HS-5 (cell line): ENCODE data around the gene MRPS2.

Experiments used
- DNase-seq: peaks from one replicate; pipeline ENCODE4 v3.0.0-alpha.2; 2012; ENCODE audit warnings: low read depth

MRPS2 gene

DNA sequence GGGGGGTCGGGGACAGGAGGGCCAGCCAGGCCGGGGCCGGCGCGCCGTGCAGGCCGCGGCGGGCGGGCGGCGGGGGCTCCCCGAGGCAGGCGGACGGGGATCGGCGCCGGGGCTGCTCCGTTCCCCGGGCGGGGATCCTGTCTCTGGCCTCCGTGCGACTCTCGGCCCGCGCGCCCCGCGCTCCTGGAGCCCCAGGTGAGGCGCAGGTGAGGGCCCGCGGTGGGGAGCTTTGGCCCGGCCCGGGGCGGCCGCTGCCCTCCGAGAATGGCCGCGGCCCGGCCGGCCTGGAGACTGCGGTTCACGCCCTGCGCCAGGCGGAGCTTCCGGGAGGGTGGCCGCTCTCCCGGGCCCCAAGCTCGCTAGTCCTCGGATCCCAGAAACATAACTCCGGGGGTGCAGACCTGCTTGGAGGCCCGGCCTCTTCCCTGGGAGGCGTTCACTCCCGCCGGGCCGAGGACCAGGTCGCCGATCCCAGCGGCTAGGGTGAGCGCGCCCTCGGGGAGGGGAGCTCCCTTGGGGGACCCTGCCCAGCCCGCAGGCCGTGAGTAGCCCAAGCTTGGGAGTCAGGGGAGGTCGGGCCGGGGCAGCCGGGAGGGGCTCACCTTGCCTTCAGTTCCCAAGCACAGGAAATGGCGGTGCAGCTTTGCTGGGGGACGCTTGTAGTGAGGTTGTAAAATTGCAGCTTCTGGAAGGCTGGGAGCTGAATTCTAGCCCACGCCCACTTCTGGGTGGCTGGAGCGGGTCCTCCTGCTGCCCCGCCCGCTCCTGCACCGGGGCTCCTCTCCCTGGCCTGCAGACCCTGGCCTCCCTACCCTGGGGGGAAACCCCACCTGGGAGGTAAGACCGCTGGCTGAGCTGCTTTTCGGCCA is 20.2 kb upstream of the MRPS2 start:
- no peak for DNase-seq

DNA sequence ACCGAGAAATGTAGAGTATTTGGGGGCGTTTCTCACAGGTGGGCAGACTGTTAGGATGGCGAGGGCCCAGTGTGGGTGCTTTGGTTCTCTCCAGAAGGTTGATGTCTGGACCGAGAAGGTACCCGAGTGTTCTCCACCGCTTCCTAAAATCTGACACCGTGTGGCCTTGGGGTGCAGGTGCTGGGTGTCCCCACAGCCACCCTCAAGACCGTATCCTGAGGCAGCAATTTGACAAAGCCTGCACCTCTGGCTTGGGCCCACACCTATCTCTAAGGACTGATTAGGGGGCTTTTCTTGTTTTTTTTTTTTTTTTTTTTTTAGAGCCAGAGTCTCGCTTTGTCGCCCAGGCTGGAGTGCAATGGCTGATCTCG is 19.6 kb upstream of the MRPS2 start:
- DNase-seq, result no peak

DNA sequence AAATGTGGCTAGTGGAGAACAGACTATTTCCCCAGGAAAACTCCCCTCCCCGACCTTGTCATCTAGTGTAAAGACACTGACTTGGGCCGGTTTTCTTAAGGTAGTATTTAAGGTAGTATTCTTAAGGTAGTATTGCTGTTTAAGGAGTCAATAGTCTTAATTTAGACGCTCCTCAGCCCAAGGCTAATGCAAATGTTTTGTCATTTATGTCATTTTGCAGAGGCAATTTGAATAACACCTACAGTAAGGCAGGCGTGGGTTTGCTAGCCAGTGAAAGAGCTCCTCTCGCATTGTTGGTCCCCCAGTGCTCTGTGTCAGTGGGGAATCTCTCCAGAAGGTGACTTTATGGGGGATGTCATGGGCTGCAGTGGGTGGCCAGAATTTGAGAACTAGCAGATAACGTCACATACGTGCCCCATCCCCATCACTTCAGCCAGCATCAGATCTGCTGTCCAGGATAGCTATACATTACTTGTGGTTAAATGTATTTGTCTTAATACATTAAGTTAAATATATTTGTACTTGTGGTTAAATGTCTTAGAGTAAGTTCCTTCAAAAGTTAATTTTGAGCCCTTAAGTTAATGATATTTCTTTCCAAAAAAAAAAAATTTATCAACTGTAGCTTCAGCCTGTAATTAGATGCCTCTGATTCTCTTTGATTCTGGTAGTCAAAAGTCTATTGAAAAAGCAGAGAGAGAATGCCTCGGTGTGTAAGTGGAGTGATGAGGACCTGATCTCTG is 18.3 kb upstream of the MRPS2 start:
- DNase-seq, result no peak

DNA sequence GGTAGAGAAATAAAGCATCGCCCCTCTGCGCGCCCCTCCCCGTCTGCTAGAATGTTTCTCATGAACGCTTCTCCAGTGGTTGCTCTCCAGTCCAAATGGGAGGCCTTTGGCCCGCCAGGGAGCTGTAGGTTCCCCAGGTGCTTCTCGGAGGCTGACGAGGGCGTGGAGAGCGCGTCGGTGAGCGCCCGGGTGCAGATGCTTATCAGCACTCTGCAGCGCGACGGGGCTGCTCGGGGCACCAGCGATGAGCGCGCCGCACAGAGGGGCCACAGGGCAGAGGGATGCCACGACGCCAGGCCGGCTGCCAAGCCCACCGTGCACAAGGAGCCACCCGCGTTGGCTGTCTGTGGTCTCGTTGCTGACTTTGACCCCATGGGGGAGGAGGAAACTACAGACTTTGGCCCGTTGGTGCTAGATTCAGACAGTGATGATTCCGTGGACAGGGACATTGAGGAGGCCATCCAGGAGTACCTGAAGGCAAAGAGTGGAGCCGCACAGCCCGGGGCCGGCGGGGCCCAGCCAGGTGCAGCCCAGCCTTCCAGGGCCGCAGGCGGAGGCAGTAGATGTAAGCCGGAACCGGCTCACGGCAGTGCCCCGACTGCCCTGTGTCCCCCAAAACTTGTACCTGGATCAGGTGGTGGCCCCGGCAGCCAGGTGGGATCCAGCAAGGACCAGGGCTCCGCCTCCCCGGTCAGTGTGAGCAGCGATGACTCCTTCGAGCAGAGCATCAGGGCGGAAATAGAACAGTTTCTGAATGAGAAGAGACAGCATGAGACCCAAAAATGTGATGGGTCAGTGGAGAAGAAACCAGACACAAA is 15.8 kb upstream of the MRPS2 start:
- DNase-seq, result no peak

DNA sequence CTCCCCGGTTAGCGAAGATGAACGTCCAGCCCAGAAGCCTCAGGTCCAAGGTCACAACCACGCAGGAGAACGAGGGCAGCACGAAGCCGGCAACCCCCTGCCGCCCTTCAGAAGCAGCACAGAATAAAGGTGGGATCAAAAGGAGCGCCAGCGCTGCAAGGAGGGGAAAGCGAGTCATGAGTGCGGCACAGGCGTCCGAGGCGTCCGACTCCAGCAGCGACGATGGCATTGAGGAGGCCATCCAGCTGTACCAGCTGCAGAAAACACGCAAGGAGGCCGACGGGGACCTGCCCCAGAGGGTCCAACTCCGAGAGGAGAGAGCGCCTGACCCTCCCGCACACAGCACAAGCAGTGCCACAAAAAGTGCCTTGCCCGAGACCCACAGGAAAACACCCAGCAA is 15.1 kb upstream of the MRPS2 start:
- DNase-seq, result no peak

DNA sequence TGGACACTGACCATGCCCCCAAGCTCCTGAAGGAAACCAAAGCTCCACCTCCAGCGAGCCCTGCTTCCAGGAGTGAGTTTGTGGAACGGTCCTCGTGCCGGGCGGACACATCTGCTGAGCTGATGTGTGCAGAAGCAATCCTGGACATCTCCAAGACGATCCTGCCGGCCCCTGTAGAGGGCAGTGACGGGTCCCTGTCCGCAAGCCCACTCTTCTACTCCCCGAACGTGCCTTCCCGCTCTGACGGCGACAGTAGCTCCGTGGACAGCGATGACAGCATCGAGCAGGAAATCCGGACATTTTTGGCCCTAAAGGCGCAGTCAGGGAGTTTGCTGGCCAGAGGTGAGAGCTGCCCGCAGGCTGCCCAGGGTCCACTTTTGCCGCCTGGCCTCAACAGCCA is 14.7 kb upstream of the MRPS2 start:
- DNase-seq, result no peak

DNA sequence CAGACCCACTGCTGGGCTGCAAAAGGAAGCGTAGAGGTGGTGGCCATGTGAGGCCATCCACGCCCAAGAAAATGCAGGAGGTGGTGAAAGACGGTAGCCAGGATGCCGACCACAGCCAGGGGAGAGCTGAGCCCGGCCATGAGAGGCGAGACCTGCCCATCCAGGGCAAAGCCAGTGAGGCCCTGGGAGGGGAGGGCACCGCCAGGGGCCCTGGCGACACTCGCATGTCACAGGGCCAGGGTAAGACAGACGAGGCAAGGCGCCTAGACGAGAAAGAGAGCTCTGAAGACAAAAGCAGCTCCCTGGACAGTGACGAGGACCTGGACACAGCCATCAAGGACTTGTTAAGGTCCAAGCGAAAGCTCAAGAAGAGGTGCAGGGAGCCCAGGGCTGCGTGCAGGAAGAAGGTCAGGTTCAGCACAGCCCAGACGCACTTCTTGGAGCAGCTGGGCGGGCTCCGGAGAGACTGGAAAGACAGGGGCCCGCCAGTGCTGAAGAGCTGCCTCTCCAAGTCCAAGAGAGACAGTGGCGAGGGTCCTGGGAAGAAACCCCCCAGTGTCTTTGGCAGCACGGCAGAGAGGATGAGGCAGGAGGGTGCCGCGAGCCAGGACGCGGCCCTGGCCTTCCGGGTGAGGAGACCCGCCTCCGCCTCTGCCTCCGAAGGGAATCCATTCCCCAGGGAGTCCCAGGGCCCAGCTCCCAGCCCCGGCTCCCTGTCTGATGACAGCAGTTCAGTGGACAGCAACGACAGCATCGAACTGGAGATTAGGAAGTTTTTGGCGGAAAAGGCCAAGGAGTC is 14.0 kb upstream of the MRPS2 start:
- no peak for DNase-seq

DNA sequence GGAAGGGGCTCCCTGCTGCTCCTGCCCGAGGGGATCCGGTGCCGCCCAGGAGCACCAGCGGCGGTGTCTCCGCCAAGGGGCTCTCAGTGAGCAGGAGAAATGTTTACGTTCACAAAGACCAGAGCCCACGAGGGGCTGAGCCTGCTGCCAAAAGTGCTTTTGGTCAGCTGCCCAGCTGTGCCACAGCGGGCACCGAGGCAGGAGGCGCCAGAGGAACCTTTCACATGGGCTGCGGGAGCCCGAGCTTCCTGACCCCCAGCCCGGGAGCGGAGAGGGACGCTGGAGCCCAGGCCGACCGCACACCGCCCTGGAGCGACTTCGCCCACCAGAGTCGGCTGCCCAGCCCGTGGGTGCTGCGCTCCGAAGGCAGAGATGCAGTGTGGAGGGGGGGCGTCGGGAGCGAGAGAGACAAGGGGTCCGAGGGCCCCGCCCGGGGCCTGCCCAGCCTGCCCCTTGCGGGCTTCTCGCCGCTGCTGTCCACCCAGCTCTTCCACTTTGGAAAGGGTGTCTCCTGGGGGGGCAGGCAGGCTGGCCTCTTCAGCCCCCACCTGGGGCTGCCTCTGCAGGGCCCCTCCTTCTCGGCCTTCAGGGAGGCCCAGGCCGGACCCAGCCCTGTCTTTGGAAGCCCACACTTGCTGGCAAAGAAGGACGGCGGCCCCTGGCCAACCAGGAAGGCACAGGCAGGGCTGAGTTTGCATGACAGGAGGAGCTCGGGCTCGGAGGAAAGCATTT is 13.0 kb upstream of the MRPS2 start:
- no peak for DNase-seq

DNA sequence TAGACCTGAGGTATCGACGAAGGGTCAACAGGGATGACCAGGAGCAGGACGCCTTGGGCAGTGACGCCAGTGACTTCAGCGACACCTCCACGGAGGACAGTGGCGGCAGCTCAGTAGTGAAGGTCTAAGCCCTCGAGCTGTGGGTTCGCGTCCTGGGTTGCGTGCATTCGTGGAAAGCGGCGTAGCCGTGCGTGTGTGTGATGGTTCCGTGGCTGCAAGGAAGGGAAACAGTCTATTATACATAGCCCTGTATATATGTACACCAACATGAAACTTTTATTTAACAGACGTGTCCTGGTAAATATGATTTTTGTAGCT is 12.5 kb upstream of the MRPS2 start:
- DNase-seq, result no peak

DNA sequence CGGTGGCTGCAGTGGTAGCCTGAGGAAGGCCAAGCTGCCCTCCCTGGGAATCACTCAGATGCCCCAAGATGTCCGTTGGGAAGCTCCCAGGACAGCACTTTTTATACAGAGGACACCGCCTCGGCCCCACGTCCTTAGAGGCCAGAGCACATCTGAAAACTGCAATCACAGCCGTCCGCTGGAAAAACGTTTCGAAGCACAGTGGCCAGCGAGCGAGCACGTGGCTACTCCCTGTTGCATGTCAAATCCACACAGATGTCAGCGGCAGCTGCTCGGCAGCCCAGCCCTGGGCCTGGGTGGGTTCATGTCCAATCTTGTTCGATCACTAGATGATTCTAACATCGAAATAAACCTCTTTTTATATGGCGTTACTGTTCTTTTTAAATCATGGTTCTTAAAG is 12.0 kb upstream of the MRPS2 start:
- no peak for DNase-seq

DNA sequence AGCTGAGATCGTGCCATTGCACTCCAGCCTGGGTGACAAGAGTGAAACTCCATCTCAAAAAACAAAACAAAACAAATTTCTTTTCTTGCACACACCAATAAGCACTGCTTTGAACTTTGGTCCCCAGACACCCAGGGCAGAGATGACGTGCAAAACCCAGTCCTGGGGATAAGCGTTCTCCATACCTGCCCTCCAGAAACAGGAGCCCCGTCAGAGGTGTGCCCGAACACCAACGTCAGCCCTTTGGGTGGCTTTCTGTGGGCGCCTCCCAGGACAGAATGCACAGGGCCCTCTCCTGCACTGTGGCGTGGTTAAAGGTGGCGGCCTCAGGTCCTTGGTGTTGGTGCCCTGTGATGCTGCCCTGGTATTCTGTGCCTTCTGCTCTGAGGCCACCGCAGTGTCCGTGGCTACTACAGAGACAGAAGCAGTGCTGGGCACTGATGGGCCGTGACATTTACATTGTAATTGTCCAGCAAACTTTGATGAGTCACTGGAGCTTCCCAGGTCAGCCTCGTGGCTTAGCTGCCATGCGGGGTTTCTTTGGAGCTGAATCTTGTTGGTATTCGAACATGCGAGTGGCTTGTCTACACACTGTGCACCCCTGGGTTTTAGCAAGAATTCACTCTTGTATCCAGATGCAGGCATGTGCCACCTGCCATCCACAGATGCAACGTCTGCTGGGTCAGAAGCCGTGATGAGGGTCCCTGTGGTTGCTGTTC is 11.1 kb upstream of the MRPS2 start:
- no peak for DNase-seq

DNA sequence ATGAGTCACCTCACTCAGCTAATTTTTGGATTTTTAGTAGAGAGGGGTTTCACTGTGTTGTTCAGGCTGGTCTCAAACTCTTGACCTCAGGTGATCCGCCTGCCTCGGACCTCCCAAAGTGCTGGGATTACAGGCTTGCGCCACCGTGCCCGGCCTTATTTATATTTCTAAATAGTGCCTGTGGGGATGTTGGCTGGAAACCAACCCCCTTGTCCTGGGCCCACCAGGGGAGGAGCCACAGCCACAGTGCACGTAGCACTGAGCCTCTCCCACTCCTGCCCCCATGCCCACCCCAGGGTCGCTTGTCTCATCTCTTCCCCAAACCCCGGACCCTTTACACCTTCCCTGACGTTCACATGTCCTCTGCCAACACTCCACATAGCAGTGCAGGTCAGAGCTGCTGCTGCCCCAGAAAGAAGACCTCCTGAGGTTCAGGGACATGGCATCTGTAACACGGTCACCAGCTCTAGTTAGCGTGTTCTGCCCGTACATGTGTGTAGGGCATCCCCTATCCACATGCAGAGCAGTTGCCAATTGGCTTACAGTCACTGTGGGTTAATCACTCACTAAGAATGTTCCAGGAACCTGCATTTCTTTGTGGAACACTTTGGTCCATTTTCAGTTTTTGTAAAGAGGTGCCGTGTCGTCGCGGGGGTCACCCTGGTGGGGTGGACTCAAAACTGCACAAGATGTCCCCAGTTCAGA is 10.2 kb upstream of the MRPS2 start:
- DNase-seq, result no peak

DNA sequence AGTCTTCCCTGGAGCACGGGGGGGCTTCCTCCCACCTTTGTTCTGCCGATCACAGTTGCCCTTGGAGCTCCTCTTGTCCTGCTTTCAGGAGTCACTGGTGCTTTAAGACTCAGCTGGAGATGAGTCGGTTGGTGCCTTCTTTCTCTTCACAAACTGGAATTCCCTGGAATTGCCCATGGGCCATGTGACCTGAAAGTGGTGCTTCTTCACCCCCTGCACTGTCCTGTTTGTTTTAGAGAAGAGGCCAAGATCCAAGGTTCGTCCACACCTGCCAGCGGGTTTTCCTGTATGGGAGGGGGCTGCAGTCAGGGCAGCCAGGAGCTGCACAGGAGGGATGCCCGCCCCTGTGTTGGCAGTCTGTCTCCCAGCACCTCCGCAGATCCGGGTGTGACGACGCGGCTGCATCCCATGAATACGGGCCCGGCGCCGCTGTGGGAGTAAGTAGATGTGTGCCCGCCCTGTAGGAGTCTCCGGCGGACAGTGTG is 9.5 kb upstream of the MRPS2 start:
- DNase-seq, result no peak

DNA sequence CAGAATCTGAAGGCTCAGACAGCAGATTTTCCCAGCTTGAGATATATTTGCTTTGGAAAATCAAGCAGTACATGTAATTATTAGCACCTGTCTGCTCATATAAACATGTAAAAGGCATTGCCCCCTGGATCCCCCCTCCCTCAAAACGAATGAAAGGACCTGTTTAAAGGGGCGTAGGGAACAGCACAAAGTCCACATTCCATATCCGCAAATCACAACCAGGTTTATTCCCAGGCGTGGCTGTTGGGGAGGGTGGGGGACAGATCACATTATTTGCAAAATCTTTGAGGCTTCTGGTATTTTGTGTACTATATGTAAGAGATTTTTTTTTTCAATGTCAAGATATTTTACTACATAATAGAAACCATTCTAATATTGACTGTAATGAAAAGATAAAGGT is 8.7 kb upstream of the MRPS2 start:
- no peak for DNase-seq

DNA sequence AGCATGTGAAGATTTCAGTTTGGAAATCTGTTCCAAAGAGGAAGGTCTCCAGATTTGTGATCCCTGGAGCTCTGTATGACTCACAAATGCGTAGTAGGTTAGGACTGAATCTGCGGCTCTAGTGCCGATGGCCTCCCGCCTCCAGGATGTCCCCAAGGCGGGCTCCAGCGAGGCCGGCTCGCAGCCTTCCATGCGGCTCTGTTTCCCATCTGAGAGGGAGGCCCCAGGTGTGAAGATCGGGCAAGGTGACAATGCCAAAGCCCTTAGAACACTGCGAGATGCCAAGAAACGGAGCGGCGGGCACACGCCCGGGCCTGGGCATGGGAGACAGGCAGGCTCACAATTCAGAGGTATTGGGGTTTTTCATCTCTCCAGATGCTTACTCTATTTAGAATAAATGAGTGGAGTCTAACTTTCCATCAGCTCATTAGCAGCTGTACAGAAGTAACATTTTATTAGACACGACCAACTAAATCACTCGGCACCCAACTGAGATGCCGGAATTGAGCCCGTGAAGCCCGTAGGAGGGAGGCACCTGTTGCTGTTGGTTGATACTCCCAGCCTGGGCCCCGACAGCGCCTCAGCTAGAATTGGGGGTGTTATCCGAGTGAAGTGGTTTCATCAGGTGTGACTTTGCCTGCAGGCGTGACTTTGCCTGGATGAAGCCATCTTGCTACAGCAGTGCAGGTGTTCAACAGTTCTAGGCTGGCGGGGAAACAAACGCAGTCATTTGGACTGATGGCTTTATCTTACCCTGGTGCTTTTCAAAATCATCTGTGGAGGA is 7.4 kb upstream of the MRPS2 start:
- DNase-seq, result no peak

DNA sequence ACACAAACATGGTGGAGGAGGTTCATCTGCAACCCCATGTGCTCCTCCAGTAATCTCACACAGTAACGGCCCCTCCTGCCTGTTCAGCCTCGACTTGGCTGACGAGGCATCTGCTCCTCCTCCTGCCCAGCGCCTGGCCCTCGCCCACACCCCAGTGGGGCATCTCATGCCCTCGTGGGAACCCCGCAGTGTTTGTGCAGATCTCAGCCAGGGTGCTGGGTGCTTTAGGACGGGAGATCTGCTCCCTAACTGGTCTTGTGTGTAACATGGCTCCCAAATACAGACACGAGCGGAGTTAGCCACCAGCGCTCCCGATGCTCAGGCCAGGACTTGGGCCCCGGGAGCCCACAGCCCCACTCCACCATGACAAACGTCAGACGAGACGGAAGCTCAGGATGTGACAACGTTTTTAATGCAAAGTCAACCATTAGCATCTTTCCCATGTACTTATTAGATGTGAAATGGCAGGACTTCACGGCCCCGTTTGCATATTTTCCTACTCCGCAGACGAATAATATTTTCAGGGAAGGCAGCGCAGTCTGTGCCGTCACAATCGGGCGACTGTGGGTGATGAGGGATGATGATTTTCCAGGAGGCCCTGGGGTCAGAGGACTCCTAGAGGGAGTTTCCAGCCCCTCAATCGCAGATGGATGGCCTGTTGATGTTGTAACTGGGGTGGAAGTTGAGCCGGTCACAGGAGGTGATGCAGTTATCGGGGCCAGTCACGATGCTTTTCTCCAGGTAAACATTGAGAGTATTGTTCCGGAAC is 5.5 kb upstream of the MRPS2 start:
- no peak for DNase-seq

DNA sequence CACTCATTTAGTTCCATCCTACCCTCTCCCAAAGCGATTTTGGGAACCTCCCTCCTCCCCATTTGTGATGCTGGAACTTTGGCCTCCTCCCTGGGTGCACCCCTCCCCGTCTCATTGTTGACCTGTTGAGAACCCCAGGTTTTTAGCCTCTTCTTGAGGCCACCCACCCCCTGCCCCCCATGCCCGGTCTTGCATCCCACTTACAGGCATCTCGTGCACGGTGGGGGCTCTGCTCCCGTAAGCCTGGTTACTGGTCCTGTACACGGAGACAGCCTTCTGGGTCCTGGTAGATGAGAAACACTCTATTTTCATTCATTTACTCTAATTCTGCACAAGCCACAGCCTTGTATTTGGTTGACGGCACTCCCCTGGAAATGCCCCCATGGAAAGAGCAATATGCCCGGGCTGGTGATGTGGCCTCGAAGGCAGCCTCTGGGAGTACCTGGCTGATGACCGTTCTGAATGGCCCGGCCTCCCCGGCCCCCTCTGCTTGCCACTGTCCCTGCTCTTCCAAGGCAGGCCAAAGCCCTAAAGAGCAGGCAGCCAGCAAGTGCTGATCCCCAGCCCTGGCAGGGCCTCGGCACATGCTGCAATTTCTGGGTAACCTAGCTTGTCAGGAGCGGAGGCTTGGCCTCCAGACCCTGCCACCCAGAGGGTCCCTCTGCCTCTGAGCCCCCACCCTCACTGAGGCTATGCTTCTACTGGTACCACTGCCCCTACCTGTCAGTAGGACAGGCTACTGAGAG is 1.9 kb upstream of the MRPS2 start:
- no peak for DNase-seq
